ENCODE measurements around the gene ATP5MK. TPM values are rescaled to one million over a fixed set of nuclear protein-coding genes. Genes with fewer than 3 reads are reported as not detected.

ATP5MK gene
- total RNA-seq, 1 experiment from 2014 or later: 556 TPM

DNA sequence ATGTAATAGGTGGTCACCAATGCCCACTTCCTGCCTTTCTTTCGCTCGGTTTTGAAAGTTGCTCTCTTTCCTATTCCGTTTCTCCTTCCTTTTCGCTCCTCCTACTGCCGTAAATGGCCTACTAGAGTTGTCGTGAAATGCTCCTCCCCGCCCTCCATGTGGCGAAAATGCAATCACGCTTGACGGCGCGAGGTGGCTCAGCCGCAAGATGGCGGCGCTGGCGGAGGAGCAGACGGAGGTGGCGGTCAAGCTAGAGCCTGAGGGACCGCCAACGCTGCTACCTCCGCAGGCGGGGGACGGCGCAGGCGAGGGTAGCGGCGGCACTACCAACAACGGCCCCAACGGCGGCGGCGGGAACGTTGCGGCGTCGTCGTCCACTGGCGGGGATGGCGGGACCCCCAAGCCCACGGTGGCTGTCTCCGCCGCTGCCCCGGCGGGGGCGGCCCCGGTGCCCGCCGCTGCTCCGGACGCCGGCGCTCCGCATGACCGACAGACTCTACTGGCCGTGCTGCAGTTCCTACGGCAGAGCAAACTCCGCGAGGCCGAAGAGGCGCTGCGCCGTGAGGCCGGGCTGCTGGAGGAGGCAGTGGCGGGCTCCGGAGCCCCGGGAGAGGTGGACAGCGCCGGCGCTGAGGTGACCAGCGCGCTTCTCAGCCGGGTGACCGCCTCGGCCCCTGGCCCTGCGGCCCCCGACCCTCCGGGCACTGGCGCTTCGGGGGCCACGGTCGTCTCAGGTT is 28.3 kb downstream of the ATP5MK start, which contains the start of gene TAF5 (continued):
- TF ChIP-seq, protein P1, sequence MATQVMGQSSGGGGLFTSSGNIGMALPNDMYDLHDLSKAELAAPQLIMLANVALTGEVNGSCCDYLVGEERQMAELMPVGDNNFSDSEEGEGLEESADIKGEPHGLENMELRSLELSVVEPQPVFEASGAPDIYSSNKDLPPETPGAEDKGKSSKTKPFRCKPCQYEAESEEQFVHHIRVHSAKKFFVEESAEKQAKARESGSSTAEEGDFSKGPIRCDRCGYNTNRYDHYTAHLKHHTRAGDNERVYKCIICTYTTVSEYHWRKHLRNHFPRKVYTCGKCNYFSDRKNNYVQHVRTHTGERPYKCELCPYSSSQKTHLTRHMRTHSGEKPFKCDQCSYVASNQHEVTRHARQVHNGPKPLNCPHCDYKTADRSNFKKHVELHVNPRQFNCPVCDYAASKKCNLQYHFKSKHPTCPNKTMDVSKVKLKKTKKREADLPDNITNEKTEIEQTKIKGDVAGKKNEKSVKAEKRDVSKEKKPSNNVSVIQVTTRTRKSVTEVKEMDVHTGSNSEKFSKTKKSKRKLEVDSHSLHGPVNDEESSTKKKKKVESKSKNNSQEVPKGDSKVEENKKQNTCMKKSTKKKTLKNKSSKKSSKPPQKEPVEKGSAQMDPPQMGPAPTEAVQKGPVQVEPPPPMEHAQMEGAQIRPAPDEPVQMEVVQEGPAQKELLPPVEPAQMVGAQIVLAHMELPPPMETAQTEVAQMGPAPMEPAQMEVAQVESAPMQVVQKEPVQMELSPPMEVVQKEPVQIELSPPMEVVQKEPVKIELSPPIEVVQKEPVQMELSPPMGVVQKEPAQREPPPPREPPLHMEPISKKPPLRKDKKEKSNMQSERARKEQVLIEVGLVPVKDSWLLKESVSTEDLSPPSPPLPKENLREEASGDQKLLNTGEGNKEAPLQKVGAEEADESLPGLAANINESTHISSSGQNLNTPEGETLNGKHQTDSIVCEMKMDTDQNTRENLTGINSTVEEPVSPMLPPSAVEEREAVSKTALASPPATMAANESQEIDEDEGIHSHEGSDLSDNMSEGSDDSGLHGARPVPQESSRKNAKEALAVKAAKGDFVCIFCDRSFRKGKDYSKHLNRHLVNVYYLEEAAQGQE (IDR thresholded peaks at IDR 0.05; ENCODE audit: low read depth): no peak; the same call in 1 of the 2 replicates
- no peak; the same call in 1 of the 2 replicates for TF ChIP-seq FOSL1 (IDR thresholded peaks at IDR 0.05; ENCODE audit: low read depth)
- TF ChIP-seq POLR2A (IDR thresholded peaks at IDR 0.05; ENCODE audit: borderline replicate concordance, extremely low read depth, insufficient read depth, insufficient read length): peak; percentile 97

DNA sequence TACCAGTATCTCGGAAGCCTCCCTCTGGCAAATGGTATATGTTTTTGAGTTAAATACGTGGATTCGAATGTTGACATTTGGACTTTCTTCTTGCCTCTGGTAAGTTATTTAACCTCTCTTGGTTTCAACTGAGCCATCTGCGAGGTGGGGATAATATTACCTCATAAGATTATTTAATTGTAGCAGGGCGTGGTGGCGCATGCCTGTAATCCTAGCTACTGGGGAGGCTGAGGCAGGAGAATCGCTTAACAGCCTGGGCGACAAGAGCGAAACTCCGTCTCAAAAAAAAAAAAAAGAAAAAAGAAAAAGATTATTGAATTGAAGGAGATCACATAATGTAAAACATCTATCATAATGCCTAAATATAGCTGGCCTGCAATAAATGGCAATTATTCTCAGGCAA is 28.9 kb downstream of the ATP5MK start:
- intact Hi-C loops (cut with micrococcal nuclease): no loop called here
- ChIA-PET POLR2A (interaction anchor here (0.7 to 1.9 kb wide), 3 partner anchors 12 to 538 kb away, joined by 3 to 4 read pairs (median 3); no protein-coding TSS in a partner anchor), CTCF (no interaction called here), RAD21 (ENCODE audit: low non-redundant PET in 1 of 2, low total read pairs in 2 of 2, uncharacterized antibody in 2 of 2, unreplicated experiment in 2 of 2) (no interaction called here)
- TSS peak; percentile 99 for BruUV-seq (replicated peaks)
- Histone ChIP-seq H4K20me1 (ENCODE audit: insufficient read depth) (no peaks in the 10 kb centered on the region), H3K36me3 (ENCODE audit: control insufficient read depth in 1 of 2, insufficient read depth in 2 of 2, low read length in 2 of 2) (no peaks in the 10 kb centered on the region), H3K4me1 (ENCODE audit: control insufficient read depth in 1 of 2, insufficient read depth in 2 of 2, low read length in 2 of 2) (peaks cover 7 to 13% of the 10 kb centered on the region in 2 experiments; a peak in 3 of 4 replicates), H3K27ac (ENCODE audit: low read depth, low read length) (peak overlapping the region; percentile 80), H3K9me2 (ENCODE audit: insufficient read depth) (no peaks in the 10 kb centered on the region), H3K4me3 (replicated peaks in 1 of 2; ENCODE audit: low read depth in 1 of 2, low read length in 2 of 2) (peak overlapping the region; percentile 73 to 93), H3K9me3 (ENCODE audit: control insufficient read depth in 1 of 2, insufficient read depth in 1 of 2, low read depth in 1 of 2, low read length in 2 of 2) (no peaks in the 10 kb centered on the region), H3K79me2 (ENCODE audit: insufficient read depth, low read length) (peaks cover 25% of the 10 kb centered on the region), H3K4me2 (ENCODE audit: low read length) (peak overlapping the region; percentile 69), H3K27me3 (ENCODE audit: insufficient read depth, low read length) (no peaks in the 10 kb centered on the region), H2AFZ (ENCODE audit: low read depth, low read length, poor library complexity, severe bottlenecking) (peak overlapping the region; percentile 37), H3K9ac (ENCODE audit: low read length) (peak overlapping the region; percentile 75)
- DNase-seq (ENCODE audit: low read depth, low spot score) (no peak), ATAC-seq (no peak)
- TF ChIP-seq CEBPB (IDR thresholded peaks at IDR 0.05; ENCODE audit: low read depth): 0 out of 2 replicates have a peak, but pooled peaks have one; percentile 52
- no peak for TF ChIP-seq POLR2A (IDR thresholded peaks at IDR 0.05; ENCODE audit: borderline replicate concordance, extremely low read depth, insufficient read depth, insufficient read length)
- TF ChIP-seq, protein P2, sequence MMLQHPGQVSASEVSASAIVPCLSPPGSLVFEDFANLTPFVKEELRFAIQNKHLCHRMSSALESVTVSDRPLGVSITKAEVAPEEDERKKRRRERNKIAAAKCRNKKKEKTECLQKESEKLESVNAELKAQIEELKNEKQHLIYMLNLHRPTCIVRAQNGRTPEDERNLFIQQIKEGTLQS (IDR thresholded peaks at IDR 0.05): no peak
- no peak for TF ChIP-seq ELF1 (IDR thresholded peaks at IDR 0.05; ENCODE audit: borderline replicate concordance, low read depth)

Data from HCT116 (cell line).